Upper lobe of right lung (tissue), 1 donor: ENCODE measurements around the gene C19orf38. TPM values are rescaled to one million over a fixed set of nuclear protein-coding genes. Genes with fewer than 3 reads are reported as not detected.

Source experiments
- ATAC-seq: fragments of 200-7000 bp; cut with Tn5 transposase; one replicate; pipeline ENCODE4 v1.9.1; 2020; ENCODE audit warnings: mild to moderate bottlenecking, moderate library complexity
- DNase-seq: peaks from one replicate; pipeline ENCODE4 v3.0.0-alpha.2; 2020
- H3K27ac ChIP-seq: fragments of 200-600 bp; one replicate; pipeline ENCODE4 v1.8.0; 2022
- H3K27me3 ChIP-seq: fragments of 200-600 bp; one replicate; pipeline ENCODE4 v1.8.0; 2022; ENCODE audit warnings: mild to moderate bottlenecking
- H3K36me3 ChIP-seq: fragments of 200-600 bp; one replicate; pipeline ENCODE4 v1.8.0; 2022
- H3K4me1 ChIP-seq: fragments of 200-600 bp; one replicate; pipeline ENCODE4 v1.8.0; 2022
- H3K4me3 ChIP-seq: fragments of 200-600 bp; one replicate; pipeline ENCODE4 v1.8.0; 2022; ENCODE audit warnings: mild to moderate bottlenecking
- H3K9me3 ChIP-seq: fragments of 200-600 bp; one replicate; pipeline ENCODE4 v1.8.0; 2022
- CTCF ChIP-seq: fragments of 200-600 bp; IDR thresholded peaks from one replicate; pipeline ENCODE4 v1.8.0; 2022; ENCODE audit warnings: antibody characterized with exemption
- intact Hi-C: fragments of 100-400 bp; cut with DNase I; formaldehyde crosslinking; loops from one replicate; pipeline ENCODE4 v1.11.0; 2022
- total RNA-seq: library from RNA; stranded (reverse); fragmentation: NEBNext Ultra II Directional; extraction: Animal tissue kit (Norgen Biotek cat#: 25700); gene quantifications from one replicate; pipeline ENCODE4 v1.2.1, GENCODE V29; 2021
- donor health status: DM: no; HTN: yes; CAD: no; lungs with severe emphysema.

Gene C19orf38
- total RNA-seq, 1 donor from 2014 or later: 7.4 TPM

- Histone ChIP-seq H3K27me3 (no peaks in the 10 kb centered on the region), H3K27ac (no peak overlapping the region), H3K36me3 (no peaks in the 10 kb centered on the region), H3K9me3 (no peaks in the 10 kb centered on the region), H3K4me1 (peaks cover 11% of the 10 kb centered on the region), H3K4me3 (no peak overlapping the region)
- DNase-seq (no peak), ATAC-seq (no peak)
- intact Hi-C loops: no loop called here
- no peak for TF ChIP-seq CTCF
These were observed 33.9 kb downstream of the C19orf38 start for GRCh38 chr19:10882108-10882457.

GRCh38 chr19:10884274-10884673, 36.1 kb downstream of the C19orf38 start:
- DNase-seq: no peak
- Histone ChIP-seq H3K36me3 (no peaks in the 10 kb centered on the region), H3K27ac (no peak overlapping the region), H3K9me3 (no peaks in the 10 kb centered on the region), H3K4me3 (no peak overlapping the region), H3K4me1 (peaks cover 2% of the 10 kb centered on the region), H3K27me3 (no peaks in the 10 kb centered on the region)
- TF ChIP-seq CTCF: no peak
- intact Hi-C loops: no loop called here
- ATAC-seq: no peak

GRCh38 chr19:10885201-10886169, 37.3 kb downstream of the C19orf38 start:
- Histone ChIP-seq H3K36me3 (no peaks in the 10 kb centered on the region), H3K4me1 (no peaks in the 10 kb centered on the region), H3K9me3 (no peaks in the 10 kb centered on the region), H3K27ac (no peak overlapping the region), H3K27me3 (no peaks in the 10 kb centered on the region), H3K4me3 (no peak overlapping the region)
- ATAC-seq: no peak
- no peak for DNase-seq
- intact Hi-C loops: no loop called here
- no peak for TF ChIP-seq CTCF

GRCh38 chr19:10887616-10888367, 39.6 kb downstream of the C19orf38 start:
- no peak for DNase-seq
- no peak overlapping the region for H3K27ac ChIP-seq
- intact Hi-C loops: no loop called here
- no peaks in the 10 kb centered on the region for H3K9me3 ChIP-seq
- H3K27me3 ChIP-seq: no peaks in the 10 kb centered on the region
- ATAC-seq: peak; percentile 41
- no peaks in the 10 kb centered on the region for H3K36me3 ChIP-seq
- H3K4me1 ChIP-seq: no peaks in the 10 kb centered on the region
- TF ChIP-seq CTCF: no peak
- H3K4me3 ChIP-seq: no peak overlapping the region

- no peak overlapping the region for H3K4me3 ChIP-seq
- TF ChIP-seq CTCF: no peak
- no peaks in the 10 kb centered on the region for H3K27me3 ChIP-seq
- no peaks in the 10 kb centered on the region for H3K36me3 ChIP-seq
- ATAC-seq (no peak), DNase-seq (no peak)
- no peaks in the 10 kb centered on the region for H3K4me1 ChIP-seq
- intact Hi-C loops: no loop called here
- no peaks in the 10 kb centered on the region for H3K9me3 ChIP-seq
- H3K27ac ChIP-seq: no peak overlapping the region
These were observed 40.2 kb downstream of the C19orf38 start for GRCh38 chr19:10888421-10888866.
